GM21526 (cell line): ENCODE measurements around the gene LGALS7B.
"Not testable (repeated sequence)": the region's sequence is repeated elsewhere in the genome, so short reads cannot be mapped to it uniquely, and the experiment has no call there.

Experiments
- ATAC-seq: cut with Tn5 transposase; IDR thresholded peaks from one replicate; pipeline ENCODE4 v1.9.1; 2021; ENCODE audit warnings: moderate library complexity; ENCODE audit not compliant: unreplicated experiment, low FRiP score

Gene LGALS7B

DNA sequence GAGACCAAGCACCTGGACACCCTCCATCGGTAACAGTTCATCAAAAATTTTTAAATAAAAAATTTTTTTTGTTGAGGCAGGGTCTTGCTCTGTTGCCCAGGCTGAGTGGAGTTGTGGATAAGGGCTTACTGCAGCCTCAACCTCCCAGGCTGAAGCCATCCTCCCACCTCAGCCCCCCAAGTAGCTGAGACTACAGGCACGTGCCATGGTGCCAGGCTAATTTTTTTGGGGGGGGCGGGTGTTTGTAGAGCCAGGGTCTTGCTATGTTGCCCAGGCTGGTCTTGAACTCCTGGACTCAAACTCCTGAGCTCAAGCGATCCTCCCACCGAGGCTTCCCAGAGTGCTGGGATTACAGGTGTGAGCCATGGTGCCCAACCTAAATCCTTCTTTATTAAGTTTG, 4.7 kb downstream of the LGALS7B start:
- ATAC-seq: no peak

- no peak for ATAC-seq
These were observed 6.5 kb downstream of the LGALS7B start for GRCh38 chr19:38795549-38795948.

DNA sequence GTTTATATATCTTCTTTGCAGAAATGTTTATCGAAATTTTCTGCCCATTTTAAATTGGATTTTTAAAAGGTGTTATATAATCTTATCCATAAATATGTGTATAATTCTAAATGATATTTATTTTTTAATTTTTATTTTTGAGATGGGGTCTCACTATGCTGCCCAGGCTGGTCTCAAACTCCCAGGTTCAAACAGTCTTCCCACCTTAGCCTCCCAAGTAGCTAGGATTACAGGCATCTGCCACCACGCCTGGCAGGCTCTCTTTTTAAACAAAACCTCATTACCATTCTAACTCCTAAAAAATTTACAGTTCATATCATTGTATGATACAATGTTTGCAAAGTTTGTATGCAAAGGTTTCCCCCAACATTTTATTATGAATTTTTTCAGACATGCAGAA, 7.2 kb downstream of the LGALS7B start:
- no peak for ATAC-seq

DNA sequence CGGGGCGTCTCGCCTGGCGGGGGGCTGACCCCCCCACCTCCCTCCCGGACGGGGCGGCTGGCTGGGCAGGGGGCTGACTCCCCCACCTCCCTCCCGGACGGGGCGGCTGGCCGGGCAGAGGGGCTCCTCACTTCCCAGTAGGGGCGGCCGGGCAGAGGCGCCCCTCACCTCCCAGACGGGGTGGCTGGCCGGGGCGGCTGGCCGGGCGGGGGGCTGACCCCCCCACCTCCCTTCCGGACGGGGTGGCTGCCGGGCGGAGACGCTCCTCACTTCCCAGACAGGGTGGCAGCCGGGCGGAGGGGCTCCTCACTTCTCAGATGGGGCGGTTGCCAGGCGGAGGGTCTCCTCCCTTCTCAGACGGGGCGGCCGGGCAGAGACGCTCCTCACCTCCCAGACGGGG, 8.8 kb downstream of the LGALS7B start:
- not testable (repeated sequence) for ATAC-seq

DNA sequence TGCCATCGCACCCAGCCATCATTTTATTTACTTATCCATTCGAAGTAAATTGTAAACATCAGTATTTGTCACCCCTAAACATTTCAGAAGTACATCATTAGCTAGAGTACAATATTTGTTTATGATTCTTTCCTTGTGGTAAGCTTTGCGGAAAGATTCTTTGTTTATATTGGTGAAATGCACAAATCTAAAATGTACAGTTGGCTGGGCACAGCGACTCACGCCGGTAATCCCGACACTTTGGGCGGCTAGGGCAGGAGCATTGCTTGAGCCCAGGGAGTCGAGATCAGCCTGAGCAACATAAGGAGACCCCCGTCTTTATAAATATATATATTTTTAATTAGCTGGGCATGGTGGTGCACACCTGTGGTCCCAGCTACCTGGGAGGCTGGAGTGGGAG, 10.1 kb downstream of the LGALS7B start:
- no peak for ATAC-seq

GRCh38 chr19:38800577-38801347, 11.8 kb downstream of the LGALS7B start:
- ATAC-seq: no peak

DNA sequence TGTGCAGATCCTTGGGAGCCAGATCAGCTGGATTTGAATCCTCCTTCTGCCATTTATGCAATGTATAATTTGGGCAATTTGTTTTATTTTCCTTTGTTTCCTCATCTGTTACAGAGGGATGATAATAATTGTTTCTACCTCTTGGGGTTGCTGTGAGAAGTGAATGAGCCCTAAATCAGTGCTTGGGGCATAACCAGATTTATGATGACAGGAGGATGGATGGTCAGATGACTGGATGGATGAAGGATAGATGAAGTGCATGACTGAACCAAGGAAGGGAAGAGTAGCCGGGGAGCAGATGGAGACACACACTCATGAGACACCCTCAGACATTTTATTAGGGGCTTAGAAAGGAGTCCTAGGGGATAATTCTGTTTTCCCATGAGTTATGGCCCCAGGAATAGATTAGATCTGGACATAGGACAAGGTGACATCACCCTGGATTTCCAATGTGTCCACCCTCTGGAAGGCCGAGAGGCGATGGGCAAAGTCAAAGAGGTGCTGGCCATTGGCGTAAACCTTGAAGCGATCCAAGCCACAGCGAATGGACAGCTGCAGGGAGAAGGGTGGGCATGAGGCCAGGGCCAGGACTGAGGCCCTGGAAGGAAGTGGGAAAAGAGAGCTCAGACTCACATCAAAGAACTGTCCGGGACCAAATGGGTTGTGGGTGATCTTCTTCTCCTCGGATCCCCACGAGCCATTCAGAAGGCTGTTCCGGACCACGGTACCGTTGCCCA, 12.5 kb downstream of the LGALS7B start:
- ATAC-seq: no peak

GRCh38 chr19:38803543-38803942, 14.5 kb downstream of the LGALS7B start:
- no peak for ATAC-seq

DNA sequence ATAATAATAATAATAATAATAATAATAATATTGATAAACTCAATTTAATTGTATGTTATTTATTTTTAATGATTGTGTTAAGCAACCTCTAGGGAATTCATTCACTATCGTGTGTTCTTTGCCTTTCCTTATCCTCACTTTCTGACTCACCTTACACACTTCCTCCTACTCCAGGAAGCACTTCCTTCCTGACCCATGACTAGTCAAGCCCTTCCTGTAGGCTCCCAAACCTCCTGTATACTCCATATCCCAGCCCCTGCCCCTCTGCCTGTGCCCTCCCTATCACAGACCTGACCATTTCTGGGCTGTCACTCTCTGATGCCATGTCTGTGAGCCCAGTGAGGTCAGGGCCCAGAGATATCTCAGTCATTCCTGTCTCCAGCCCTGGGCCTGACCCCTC, 16.2 kb downstream of the LGALS7B start:
- ATAC-seq: no peak

DNA sequence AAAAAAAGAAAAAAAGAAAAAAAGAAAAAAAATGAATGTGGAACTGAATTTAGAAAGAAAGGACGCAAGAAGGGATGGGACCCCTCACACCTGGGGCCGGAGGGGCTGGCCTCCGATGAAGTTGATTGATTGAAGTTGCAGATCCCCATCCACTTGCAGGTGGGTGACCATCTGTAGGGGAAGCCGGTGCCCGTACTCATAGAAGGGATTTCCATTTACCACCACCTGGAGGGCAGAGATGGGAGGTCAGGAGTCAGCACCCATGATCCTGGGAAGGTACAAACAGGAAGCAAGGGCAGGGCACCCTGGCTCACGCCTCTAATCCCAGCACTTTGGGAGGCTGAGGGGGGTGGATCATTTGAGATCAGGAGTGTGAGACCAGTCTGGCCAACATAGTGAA, 17.4 kb downstream of the LGALS7B start:
- ATAC-seq: no peak

DNA sequence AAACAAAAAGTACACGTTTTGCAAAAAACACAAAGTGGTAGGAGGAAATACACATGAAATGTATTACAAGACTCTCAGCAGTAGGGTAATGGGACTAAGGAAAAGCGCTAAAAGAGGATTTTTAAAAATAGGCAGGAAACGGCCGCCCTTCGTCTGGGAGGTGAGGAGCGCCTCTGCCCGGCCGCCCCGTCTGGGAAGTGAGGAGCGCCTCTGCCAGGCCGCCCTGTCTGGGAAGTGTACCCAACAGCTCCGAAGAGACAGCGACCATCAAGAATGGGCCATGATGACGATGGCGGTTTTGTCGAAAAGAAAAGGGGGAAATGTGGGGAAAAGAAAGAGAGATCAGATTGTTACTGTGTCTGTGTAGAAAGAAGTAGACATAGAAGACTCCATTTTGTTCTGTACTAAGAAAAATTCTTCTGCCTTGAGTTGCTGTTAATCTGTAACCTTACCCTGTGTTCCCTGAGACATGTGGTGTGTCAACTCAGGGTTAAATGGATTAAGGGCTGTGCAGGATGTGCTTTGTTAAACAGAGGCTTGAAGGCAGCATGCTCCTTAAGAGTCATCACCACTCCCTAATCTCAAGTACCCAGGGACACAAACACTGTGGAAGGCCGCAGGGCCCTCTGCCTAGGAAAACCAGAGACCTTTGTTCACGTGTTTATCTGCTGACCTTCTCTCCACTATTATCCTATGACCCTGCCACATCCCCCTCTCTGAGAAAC, 18.5 kb downstream of the LGALS7B start:
- ATAC-seq: not testable (repeated sequence)

DNA sequence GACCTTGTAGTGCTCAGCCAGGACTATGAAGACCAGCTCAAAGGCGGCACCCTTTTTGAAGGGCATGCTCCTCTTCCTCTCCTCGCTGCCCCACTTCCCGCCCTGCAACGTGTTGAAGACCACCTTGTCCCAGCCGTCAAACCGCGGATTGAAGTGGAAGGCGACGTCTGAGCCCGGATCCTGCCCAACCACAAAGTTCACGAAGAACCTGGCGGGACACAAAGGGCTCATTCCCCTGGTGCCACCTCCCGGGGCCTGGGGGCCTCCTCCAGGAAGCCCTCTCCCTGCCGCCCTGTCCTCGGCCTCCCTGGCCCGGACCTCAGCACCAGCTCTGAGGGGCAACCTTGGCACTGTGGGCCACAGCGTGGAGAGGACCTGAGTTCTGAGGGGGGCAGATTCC, 19.7 kb downstream of the LGALS7B start:
- ATAC-seq: no peak

GRCh38 chr19:38809592-38810252, 20.7 kb downstream of the LGALS7B start:
- ATAC-seq: no peak

DNA sequence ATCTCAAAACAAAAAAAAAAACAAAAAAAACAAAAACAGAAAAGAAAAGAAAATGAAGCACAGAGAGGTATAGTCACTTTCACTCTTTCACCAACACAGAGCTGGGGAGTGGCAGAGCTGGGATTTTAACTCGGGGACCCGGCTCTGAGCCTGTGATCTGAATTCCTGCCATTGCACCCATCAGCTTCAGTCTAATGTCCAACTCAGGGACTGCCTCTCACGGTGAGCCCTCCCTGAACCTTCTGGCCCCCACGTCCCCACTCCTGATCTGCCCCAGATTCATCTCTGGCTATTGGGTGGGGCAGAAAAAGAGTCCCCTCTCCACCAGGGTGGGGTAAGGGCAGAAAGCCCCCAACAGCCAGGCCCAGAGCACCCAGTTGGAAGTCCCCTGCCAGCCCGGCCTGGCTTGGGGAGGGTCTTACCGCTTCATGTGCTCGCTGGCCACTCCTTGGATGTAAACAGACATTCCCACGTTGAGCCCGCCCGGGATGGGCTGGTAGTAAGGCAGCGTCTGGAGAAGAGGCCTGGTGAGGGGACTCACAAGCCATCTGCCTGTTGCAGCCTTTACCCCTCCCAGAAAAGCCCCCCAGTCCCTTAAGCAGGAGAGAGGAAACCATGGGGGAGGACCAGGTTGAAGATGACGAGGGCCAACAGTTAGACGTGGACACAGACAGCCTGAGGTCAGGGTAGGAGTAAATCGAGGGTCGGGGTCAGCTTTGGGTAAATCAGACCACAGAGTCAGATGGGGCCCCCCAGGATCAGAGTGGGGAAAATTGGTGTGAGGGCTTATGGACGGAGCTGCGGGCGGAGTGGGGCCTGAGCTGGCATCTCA, 23.2 kb downstream of the LGALS7B start:
- ATAC-seq: no peak

GRCh38 chr19:38812841-38813320, 23.9 kb downstream of the LGALS7B start, which contains the start of gene LGALS4:
LGALS4 (minus strand) TSS chr19:38812945; CDS start chr19:38812886, 59 bp downstream.
- no peak for ATAC-seq

DNA sequence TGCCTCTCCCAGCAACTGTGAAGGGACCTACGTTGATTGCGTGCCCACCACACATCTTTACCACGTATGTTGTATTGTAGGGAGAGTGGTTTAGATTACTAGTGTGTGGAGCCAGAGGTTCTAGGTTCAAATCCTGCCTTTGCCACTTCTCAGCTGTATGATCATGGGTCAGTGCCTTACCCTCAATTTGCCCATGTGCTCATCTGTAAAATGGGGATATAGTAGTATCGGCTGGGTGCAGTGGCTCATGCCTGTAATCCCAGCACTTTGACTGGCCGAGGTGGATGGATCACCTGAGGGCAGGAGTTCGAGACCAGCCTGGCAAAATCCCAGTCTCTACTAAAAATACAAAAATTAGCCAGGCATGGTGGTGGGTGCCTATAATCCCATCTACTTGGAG, 24.3 kb downstream of the LGALS7B start:
- no peak for ATAC-seq

DNA sequence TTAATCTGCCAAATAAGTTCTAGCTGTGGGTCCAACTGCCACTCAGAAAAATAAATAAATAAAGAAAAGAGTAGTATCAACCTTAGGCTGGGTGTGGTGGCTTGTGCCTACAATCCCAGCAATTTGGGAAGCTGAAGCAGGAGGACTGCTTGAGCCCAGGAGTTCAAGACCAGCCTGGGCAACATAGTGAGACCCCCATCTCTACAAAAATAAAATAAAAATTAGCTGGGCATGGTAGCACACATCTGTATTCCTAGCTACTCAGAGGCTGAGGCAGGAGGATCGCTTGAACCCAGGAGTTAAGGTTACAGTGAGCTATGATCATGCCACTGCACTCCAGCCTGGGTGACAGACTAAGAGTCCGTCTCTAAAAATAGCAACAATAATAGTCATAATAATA, 24.9 kb downstream of the LGALS7B start:
- not testable (repeated sequence) for ATAC-seq

GRCh38 chr19:38815059-38816001, 26.3 kb downstream of the LGALS7B start:
- no peak for ATAC-seq
